Tibial nerve (tissue), 4 donors: ENCODE data around the gene KCTD5.

Source experiments
- CTCF ChIP-seq, 5 experiments: fragments of 200-600 bp in 3 of 5; fragments of 450-650 bp in 2 of 5; sonication (generic) in 3 of 5; IDR thresholded peaks; one replicate each; pipeline ENCODE4 v1.5.1; 2016 to 2019; ENCODE audit warnings: antibody characterized with exemption in 5 of 5, mild to moderate bottlenecking in 3 of 5, moderate library complexity in 2 of 5
- EP300 ChIP-seq, 2 donors: sonication (generic); formaldehyde crosslinking; IDR thresholded peaks; one replicate each; pipeline ENCODE4 v1.6.1; 2017; ENCODE audit warnings: antibody characterized with exemption in 2 of 2, mild to moderate bottlenecking in 1 of 2

- TF ChIP-seq CTCF (IDR thresholded peaks at IDR 0.05): no peak
- TF ChIP-seq EP300 (IDR thresholded peaks at IDR 0.05): no peak
These were observed 56.3 kb downstream of the KCTD5 start for GRCh38 chr16:2738615-2739014.
